ENCODE results near the gene KIF25.

Gene KIF25

GRCh38 chr6:168086066-168086465 is 88.6 kb downstream of the KIF25 start:
- POLR2A ChIA-PET (ENCODE audit: low non-redundant PET), result no interaction called here
- DNase-seq (ENCODE audit: low spot score), result no peak
- no peak overlapping the region for H3K27ac ChIP-seq
- CTCF ChIA-PET, result no interaction called here
- TF ChIP-seq, protein P1, sequence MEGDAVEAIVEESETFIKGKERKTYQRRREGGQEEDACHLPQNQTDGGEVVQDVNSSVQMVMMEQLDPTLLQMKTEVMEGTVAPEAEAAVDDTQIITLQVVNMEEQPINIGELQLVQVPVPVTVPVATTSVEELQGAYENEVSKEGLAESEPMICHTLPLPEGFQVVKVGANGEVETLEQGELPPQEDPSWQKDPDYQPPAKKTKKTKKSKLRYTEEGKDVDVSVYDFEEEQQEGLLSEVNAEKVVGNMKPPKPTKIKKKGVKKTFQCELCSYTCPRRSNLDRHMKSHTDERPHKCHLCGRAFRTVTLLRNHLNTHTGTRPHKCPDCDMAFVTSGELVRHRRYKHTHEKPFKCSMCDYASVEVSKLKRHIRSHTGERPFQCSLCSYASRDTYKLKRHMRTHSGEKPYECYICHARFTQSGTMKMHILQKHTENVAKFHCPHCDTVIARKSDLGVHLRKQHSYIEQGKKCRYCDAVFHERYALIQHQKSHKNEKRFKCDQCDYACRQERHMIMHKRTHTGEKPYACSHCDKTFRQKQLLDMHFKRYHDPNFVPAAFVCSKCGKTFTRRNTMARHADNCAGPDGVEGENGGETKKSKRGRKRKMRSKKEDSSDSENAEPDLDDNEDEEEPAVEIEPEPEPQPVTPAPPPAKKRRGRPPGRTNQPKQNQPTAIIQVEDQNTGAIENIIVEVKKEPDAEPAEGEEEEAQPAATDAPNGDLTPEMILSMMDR (conservative IDR thresholded peaks at IDR 0.05; ENCODE audit: low read depth), result no peak

GRCh38 chr6:168086616-168087015 is 89.1 kb downstream of the KIF25 start:
- TF ChIP-seq, protein P1 (conservative IDR thresholded peaks at IDR 0.05; ENCODE audit: low read depth), result no peak
- ChIA-PET POLR2A (ENCODE audit: low non-redundant PET) (no interaction called here), CTCF (no interaction called here)
- no peak overlapping the region for H3K27ac ChIP-seq
- DNase-seq (ENCODE audit: low spot score), result no peak

GRCh38 chr6:168087436-168088160 is 90.1 kb downstream of the KIF25 start:
- no peak overlapping the region for H3K27ac ChIP-seq
- ChIA-PET CTCF (no interaction called here), POLR2A (ENCODE audit: low non-redundant PET) (interaction anchor here (0.6 kb wide), 1 partner anchor 15 kb away, joined by 3 read pairs; no protein-coding TSS in a partner anchor)
- TF ChIP-seq, protein P1 (conservative IDR thresholded peaks at IDR 0.05; ENCODE audit: low read depth), result no peak
- no peak for DNase-seq (ENCODE audit: low spot score)

- TF ChIP-seq, protein P1 (conservative IDR thresholded peaks at IDR 0.05; ENCODE audit: low read depth), result no peak
- CTCF ChIA-PET, result interaction anchor here (0.6 kb wide), 1 partner anchor 1021 kb away, joined by 5 read pairs; no protein-coding TSS in a partner anchor
- POLR2A ChIA-PET (ENCODE audit: low non-redundant PET), result interaction anchor here (0.6 kb wide), 1 partner anchor 15 kb away, joined by 3 read pairs; no protein-coding TSS in a partner anchor
- no peak overlapping the region for H3K27ac ChIP-seq
- no peak for DNase-seq (ENCODE audit: low spot score)
These were observed 90.9 kb downstream of the KIF25 start for GRCh38 chr6:168088161-168089053.

GRCh38 chr6:168089186-168090063 is 92.0 kb downstream of the KIF25 start:
- no peak for DNase-seq (ENCODE audit: low spot score)

More at GRCh38 chr6:168089186-168090063, 92.0 kb downstream of the KIF25 start:
- TF ChIP-seq, protein P1 (conservative IDR thresholded peaks at IDR 0.05; ENCODE audit: low read depth), result no peak
- no peak overlapping the region for H3K27ac ChIP-seq
- ChIA-PET POLR2A (ENCODE audit: low non-redundant PET) (no interaction called here), CTCF (interaction anchor here (0.6 kb wide), 2 partner anchors 1022 to 1990 kb away, joined by 3 to 5 read pairs; no protein-coding TSS in a partner anchor)

All from RWPE1 (cell line).